A549 treated with AZD2906 at 1 μM for 4 hours (cell line): ENCODE results near the gene MARCO. TPM values are rescaled to one million over a fixed set of nuclear protein-coding genes. Genes with fewer than 3 reads are reported as not detected.

Experiments
- total RNA-seq: library from RNA; stranded (reverse); fragments of 200-300 nt; extraction: Qiagen RNA extraction; gene quantifications from 5 replicates; pipeline ENCODE4 v1.2.3, GENCODE V29; 2022

Gene MARCO, protein sequence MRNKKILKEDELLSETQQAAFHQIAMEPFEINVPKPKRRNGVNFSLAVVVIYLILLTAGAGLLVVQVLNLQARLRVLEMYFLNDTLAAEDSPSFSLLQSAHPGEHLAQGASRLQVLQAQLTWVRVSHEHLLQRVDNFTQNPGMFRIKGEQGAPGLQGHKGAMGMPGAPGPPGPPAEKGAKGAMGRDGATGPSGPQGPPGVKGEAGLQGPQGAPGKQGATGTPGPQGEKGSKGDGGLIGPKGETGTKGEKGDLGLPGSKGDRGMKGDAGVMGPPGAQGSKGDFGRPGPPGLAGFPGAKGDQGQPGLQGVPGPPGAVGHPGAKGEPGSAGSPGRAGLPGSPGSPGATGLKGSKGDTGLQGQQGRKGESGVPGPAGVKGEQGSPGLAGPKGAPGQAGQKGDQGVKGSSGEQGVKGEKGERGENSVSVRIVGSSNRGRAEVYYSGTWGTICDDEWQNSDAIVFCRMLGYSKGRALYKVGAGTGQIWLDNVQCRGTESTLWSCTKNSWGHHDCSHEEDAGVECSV
- total RNA-seq: 0.06 to 0.21 TPM (median 0.16 TPM) in 4 of 5 replicates, not detected in the other

GRCh38 chr2:118942031-118942430, at the start of gene MARCO:
Gene MARCO (plus strand): TSS chr2:118942194. CDS start chr2:118942301, 107 bp downstream.

Other genes with a start within 250 kb of the MARCO start
- gene EN1, start 94.5 kb upstream of the MARCO start, total RNA-seq: 0.63 to 0.99 TPM (median 0.92 TPM) in 5 replicates
- gene C1QL2, start 216.6 kb downstream of the MARCO start, total RNA-seq: 0.31 to 0.76 TPM (median 0.64 TPM) in 5 replicates